Gastroesophageal sphincter (tissue), 4 donors: ENCODE data around the gene KCTD17. TPM values are rescaled to one million over a fixed set of nuclear protein-coding genes. Genes with fewer than 3 reads are reported as not detected.
A peak's percentile ranks its signal among the peaks of the same experiment; 100 is the strongest.

ENCODE experiments used
- ATAC-seq: fragments of 150-250 bp; one replicate; pipeline ENCODE4 v1.9.1; 2016; ENCODE audit warnings: mild to moderate bottlenecking, moderate library complexity
- H3K27ac ChIP-seq, 4 donors: fragments of 200-600 bp; sonication (generic) in 3 of 4; 1 replicate in 3 of 4; 2 replicates in 1 of 4; pipeline ENCODE4 v1.5.1; 2016 to 2019
- H3K27me3 ChIP-seq: fragments of 200-600 bp; sonication (generic); one replicate; pipeline ENCODE4 v1.5.1; 2019
- H3K36me3 ChIP-seq, 2 donors: fragments of 200-600 bp; sonication (generic); one replicate each; pipeline ENCODE4 v1.5.1; 2019; ENCODE audit warnings: control low read depth in 1 of 2
- H3K4me1 ChIP-seq, 3 donors: fragments of 200-600 bp; sonication (generic); 1 replicate in 2 of 3; 2 replicates in 1 of 3; pipeline ENCODE4 v1.5.1; 2016 to 2019; ENCODE audit warnings: control low read depth in 2 of 3
- H3K4me3 ChIP-seq, 2 donors: fragments of 200-600 bp; sonication (generic); one replicate each; pipeline ENCODE4 v1.5.1; 2019; ENCODE audit warnings: mild to moderate bottlenecking in 1 of 2, moderate library complexity in 1 of 2
- H3K9me3 ChIP-seq, 3 donors: fragments of 200-600 bp; sonication (generic); one replicate each; pipeline ENCODE4 v1.5.1; 2017 to 2019; ENCODE audit warnings: control low read depth in 2 of 3
- EP300 ChIP-seq: sonication (generic); formaldehyde crosslinking; IDR thresholded peaks from one replicate; pipeline ENCODE4 v1.6.1; 2017; ENCODE audit warnings: antibody characterized with exemption, mild to moderate bottlenecking
- POLR2A ChIP-seq, 2 donors: fragments of 450-650 bp; IDR thresholded peaks; one replicate each; pipeline ENCODE4 v1.6.1; 2017; ENCODE audit warnings: antibody characterized with exemption in 2 of 2, mild to moderate bottlenecking in 2 of 2, moderate library complexity in 1 of 2
- POLR2AphosphoS5 ChIP-seq: sonication (generic); formaldehyde crosslinking; IDR thresholded peaks from one replicate; pipeline ENCODE4 v1.6.1; 2017; ENCODE audit warnings: antibody characterized with exemption
- WGBS, 2 donors: methylation state at CpG; one replicate each; pipeline ENCODE4 v1.1.5; 2018; ENCODE audit warnings: low coverage in 1 of 2; 5-methylcytosine and 5-hydroxymethylcytosine counted together
- total RNA-seq, 4 donors: library from RNA; depleted of rRNA; stranded (reverse); fragments of >200 nt; gene quantifications; one replicate each; pipeline ENCODE4 v1.1.0, GENCODE V29; 2016
- TF ChIP-seq, protein P1 (sequence below), 4 experiments: fragments of 200-600 bp in 2 of 4; fragments of 450-650 bp in 2 of 4; sonication (generic) in 1 of 4; IDR thresholded peaks; one replicate each; pipeline ENCODE4 v1.5.1; 2017 to 2019; ENCODE audit warnings: antibody characterized with exemption in 4 of 4, mild to moderate bottlenecking in 2 of 4, moderate library complexity in 2 of 4

Gene KCTD17
- total RNA-seq, 4 donors from 2014 or later, result 23.3 to 33.2 (median 29.3) TPM

DNA sequence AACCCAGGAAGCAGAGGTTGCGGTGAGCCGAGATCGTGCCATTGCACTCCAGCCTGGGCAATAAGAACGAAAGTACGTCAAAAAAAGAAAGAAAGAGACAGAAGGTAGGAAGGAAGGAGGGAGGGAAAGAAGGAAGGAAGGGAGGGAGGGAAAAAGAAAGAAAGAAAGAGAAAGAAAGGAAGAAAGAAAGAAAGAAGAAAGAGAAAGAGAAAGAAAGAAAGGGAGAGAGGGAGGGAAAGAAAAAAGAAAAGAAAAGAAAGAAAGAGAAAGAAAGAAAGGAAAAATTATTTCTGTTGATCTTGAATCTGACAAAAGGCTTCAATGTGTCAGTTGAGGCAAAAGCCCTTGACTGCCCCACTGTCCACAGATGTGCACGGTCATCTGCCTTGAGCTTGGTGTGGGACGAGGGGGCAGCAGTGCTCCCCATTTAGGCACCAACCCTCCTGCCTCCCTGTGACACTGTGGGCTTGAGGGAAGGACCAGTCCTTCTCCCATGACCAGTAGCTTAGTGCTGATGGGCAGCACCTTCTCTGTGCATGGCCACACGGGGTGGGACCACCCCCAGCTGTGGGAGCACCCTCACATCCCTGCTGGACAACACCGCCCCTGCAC, 24.4 kb downstream of the KCTD17 start:
- Histone ChIP-seq H3K4me1 (no peaks in the 10 kb centered on the region), H3K27me3 (peaks cover 75% of the 10 kb centered on the region), H3K4me3 (no peak overlapping the region), H3K36me3 (no peaks in the 10 kb centered on the region), H3K27ac (no peak overlapping the region), H3K9me3 (no peaks in the 10 kb centered on the region)
- TF ChIP-seq, protein P1, sequence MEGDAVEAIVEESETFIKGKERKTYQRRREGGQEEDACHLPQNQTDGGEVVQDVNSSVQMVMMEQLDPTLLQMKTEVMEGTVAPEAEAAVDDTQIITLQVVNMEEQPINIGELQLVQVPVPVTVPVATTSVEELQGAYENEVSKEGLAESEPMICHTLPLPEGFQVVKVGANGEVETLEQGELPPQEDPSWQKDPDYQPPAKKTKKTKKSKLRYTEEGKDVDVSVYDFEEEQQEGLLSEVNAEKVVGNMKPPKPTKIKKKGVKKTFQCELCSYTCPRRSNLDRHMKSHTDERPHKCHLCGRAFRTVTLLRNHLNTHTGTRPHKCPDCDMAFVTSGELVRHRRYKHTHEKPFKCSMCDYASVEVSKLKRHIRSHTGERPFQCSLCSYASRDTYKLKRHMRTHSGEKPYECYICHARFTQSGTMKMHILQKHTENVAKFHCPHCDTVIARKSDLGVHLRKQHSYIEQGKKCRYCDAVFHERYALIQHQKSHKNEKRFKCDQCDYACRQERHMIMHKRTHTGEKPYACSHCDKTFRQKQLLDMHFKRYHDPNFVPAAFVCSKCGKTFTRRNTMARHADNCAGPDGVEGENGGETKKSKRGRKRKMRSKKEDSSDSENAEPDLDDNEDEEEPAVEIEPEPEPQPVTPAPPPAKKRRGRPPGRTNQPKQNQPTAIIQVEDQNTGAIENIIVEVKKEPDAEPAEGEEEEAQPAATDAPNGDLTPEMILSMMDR (IDR thresholded peaks at IDR 0.05), result no peak
- TF ChIP-seq EP300 (no peak), POLR2AphosphoS5 (no peak), POLR2A (IDR thresholded peaks at IDR 0.05) (no peak)
- no peak for ATAC-seq
- 57 to 67% methylated on average over 2 to 7 of the region's 9 CpGs for WGBS, 2 donors

DNA sequence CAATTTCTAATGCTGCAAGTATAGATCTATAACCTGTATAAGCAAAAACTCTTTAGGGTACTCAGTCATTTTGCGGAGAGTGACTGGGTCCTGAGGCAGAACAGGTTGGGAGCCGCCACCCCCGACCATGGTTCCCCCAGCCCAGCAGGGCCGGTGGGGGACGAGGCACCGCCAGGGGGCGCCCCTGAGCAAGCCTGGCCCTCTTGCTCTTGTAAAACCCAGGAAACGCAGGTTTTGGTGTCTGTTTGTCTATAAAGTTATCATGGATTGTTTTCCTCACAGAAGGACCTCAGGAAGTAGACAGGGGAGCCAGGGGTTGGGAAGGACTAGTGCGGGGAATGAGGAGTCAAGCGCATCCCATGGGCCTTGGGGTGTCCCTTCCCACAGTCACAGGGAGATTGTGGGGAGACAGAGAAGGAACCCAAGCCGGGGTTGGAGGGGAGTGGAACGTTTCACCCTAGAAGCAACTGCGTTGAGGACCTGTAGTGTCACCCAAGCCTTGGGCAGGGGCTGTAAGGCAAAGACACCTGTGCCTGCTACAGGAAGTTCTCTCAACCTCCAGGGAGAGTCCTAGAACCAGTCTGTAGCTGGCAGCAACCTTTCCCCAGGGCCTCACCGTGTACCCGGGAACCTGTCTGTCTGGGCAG, 26.4 kb downstream of the KCTD17 start:
- TF ChIP-seq, protein P1 (IDR thresholded peaks at IDR 0.05), result peak in 3 of 4 experiments; percentile 49 to 82 (median 56)
- TF ChIP-seq POLR2A (IDR thresholded peaks at IDR 0.05), result no peak
- no peaks in the 10 kb centered on the region for H3K9me3 ChIP-seq
- H3K4me1 ChIP-seq, result no peaks in the 10 kb centered on the region
- H3K27ac ChIP-seq, result no peak overlapping the region
- no peak overlapping the region for H3K4me3 ChIP-seq
- peaks cover 75% of the 10 kb centered on the region for H3K27me3 ChIP-seq
- H3K36me3 ChIP-seq, result no peaks in the 10 kb centered on the region
- ATAC-seq, result no peak
- 23% methylated on average over 12 of the region's 15 CpGs; no CpG with 5 or more reads in 1 of the 2 donors for WGBS, 2 donors

DNA sequence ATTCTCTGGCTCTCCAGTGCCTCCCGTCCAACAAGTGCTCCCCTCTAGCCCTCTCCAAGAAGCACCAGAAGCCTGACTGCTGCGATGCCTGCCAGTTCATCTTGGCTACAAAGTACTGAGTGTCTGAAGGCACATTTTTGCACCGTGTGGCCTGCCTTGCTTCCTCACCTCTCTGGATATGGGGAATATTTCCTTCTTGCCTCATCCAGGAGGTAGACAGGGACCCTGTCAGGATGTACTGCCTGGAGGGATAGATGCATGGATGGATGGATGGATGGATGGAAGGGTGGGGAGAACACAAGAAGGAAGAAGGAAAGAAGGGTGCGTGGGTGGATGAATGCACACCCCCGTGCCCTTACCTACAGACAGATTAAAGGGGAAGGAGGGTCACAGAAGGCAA, 27.6 kb downstream of the KCTD17 start:
- Histone ChIP-seq H3K27ac (no peak overlapping the region), H3K4me3 (no peak overlapping the region), H3K9me3 (no peaks in the 10 kb centered on the region), H3K4me1 (no peaks in the 10 kb centered on the region), H3K36me3 (no peaks in the 10 kb centered on the region), H3K27me3 (peaks cover 63% of the 10 kb centered on the region)
- no peak for ATAC-seq
- 32 to 47% methylated on average over 3 of the region's 5 CpGs for WGBS, 2 donors
- no peak for TF ChIP-seq POLR2AphosphoS5
- TF ChIP-seq POLR2A (IDR thresholded peaks at IDR 0.05), result no peak
- TF ChIP-seq, protein P1 (IDR thresholded peaks at IDR 0.05), result no peak
- TF ChIP-seq EP300, result no peak

DNA sequence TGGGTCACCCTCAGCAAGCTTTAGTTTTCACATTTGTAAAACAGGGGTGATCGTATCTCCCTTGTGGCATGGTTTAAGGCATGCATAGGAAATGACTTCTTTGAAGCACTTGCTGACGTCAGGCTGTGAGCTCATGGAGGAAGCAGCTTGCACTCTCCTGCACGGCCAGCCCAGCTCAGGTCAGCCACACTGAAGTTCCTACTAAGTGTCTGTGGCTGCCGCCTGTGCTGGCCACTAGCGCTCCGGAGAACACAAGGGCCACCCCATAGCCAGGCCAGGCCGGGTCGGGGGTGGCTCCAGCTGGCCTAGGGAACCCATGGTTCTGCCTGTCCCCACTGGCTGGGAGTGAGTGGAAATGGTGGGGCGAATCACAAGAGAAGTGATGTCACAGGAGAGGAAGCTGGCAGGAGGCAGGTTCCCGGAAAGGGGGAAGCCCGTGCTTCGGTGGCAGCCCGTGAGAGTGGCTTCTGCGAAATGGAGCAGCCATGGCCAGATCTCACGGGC, 28.2 kb downstream of the KCTD17 start:
- H3K36me3 ChIP-seq, result no peaks in the 10 kb centered on the region
- no peak for ATAC-seq
- TF ChIP-seq, protein P1 (IDR thresholded peaks at IDR 0.05), result no peak
- TF ChIP-seq EP300 (no peak), POLR2A (IDR thresholded peaks at IDR 0.05) (no peak), POLR2AphosphoS5 (no peak)
- H3K9me3 ChIP-seq, result no peaks in the 10 kb centered on the region
- WGBS, 2 donors, result 29 to 80% methylated on average over 1 of the region's 15 CpGs
- peaks cover 63% of the 10 kb centered on the region for H3K27me3 ChIP-seq
- H3K4me3 ChIP-seq, result no peak overlapping the region
- H3K4me1 ChIP-seq, result no peaks in the 10 kb centered on the region
- H3K27ac ChIP-seq, result no peak overlapping the region

DNA sequence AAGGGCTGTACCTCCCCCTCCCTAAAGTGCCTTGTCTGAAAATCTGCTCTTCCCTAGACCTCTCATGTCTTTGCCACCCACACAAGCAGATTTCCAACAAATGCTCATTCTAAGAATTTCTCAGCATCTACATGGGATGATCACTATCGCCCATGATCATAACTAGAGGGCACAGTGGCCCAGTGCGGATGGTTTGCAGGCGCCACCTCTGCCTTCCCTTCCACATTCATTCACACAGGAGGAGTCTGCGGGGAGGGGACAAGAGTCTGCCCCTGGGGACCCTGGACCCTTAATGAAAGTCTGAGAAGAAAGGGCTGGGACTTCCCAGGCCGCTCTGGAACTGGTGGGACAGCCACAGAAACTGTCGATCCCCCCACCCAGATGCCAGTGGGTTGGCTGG, 28.9 kb downstream of the KCTD17 start:
- ATAC-seq, result no peak

More for the DNA sequence above, 28.9 kb downstream of the KCTD17 start:
- no peak for TF ChIP-seq EP300
- TF ChIP-seq POLR2AphosphoS5, result no peak
- TF ChIP-seq POLR2A (IDR thresholded peaks at IDR 0.05), result no peak
- TF ChIP-seq, protein P1 (IDR thresholded peaks at IDR 0.05), result no peak
- no peaks in the 10 kb centered on the region for H3K4me1 ChIP-seq
- H3K27me3 ChIP-seq, result peaks cover 63% of the 10 kb centered on the region
- H3K36me3 ChIP-seq, result no peaks in the 10 kb centered on the region
- no peak overlapping the region for H3K27ac ChIP-seq
- no peaks in the 10 kb centered on the region for H3K9me3 ChIP-seq
- WGBS, 2 donors, result 50 to 89% methylated on average over 1 to 3 of the region's 6 CpGs
- no peak overlapping the region for H3K4me3 ChIP-seq
